LoVo (cell line): Measurements from ENCODE around the gene TRIM4.

Experiments
- DNase-seq: peaks from one replicate; pipeline ENCODE4 v3.0.0-alpha.2; 2016; ENCODE audit warnings: low spot score

The TRIM4 gene

DNA sequence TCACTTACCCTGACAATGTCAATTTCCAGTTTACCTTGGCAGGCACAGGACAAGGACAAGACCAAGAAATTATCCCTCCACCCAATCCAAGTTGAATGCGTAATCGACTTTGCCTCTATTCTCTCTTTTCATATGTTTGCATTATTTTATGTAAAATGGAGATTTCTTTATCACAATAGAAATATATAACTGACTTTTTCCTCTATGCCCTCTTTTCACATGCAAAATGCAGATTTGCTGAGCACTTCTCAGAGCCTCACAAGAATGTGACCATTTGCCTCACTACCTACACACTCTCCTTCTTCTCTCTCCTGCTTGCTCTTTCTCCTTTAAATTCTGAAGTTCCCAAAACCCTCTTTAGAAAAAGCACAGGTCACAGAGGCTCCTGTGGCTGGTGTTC, 76.4 kb downstream of the TRIM4 start:
- no peak for DNase-seq
